ENCODE data around the gene PIP4K2A. TPM values are rescaled to one million over a fixed set of nuclear protein-coding genes. Genes with fewer than 3 reads are reported as not detected.
A peak's percentile ranks its signal among the peaks of the same experiment; 100 is the strongest.

PIP4K2A gene
- total and polyA plus RNA-seq, 2 experiments from 2014 or later, result 39.9 to 40.1 TPM

- no peak overlapping the region for H2AFZ ChIP-seq
- peaks cover 2% of the 10 kb centered on the region for H3K27me3 Mint-ChIP-seq (ENCODE audit: insufficient read depth, low read depth, poor library complexity)
- DNase-seq (ENCODE audit: low spot score) (no peak), ATAC-seq (peak; percentile 80)
- no peaks in the 10 kb centered on the region for H3K9me2 ChIP-seq (ENCODE audit: insufficient read depth)
- H3K4me1 Mint-ChIP-seq, result peaks cover 2% of the 10 kb centered on the region; the same call in 1 of the 3 replicates
- H3K4me2 ChIP-seq, result no peak overlapping the region
- H3K4me3 Mint-ChIP-seq, result no peak overlapping the region
- no peaks in the 10 kb centered on the region for H3K27me3 ChIP-seq (ENCODE audit: insufficient read depth)
- H3K79me2 ChIP-seq (replicated peaks; ENCODE audit: insufficient read depth), result peaks cover 3% of the 10 kb centered on the region; the same call in 1 of the 2 replicates
- no peak overlapping the region for H3K27ac Mint-ChIP-seq
- H3K36me3 ChIP-seq (ENCODE audit: insufficient read depth), result peaks cover 6% of the 10 kb centered on the region
- H3K36me3 Mint-ChIP-seq (ENCODE audit: low read depth), result peaks cover 12% of the 10 kb centered on the region
- no peak overlapping the region for H3K27ac ChIP-seq (ENCODE audit: low read depth)
- no peak for TF ChIP-seq EZH2 (IDR thresholded peaks at IDR 0.05; ENCODE audit: low read depth, unreplicated experiment)
- TF ChIP-seq ZNF331 (CRISPR knock-in tag; IDR thresholded peaks at IDR 0.05; ENCODE audit: low read depth), result no peak
- no peak for TF ChIP-seq NANOG (IDR thresholded peaks at IDR 0.05; ENCODE audit: borderline replicate concordance)
- TF ChIP-seq ZNF114 (CRISPR knock-in tag; IDR thresholded peaks at IDR 0.05), result no peak
- no peak for TF ChIP-seq STAT1 (IDR thresholded peaks at IDR 0.05; ENCODE audit: unreplicated experiment)
- no peak for TF ChIP-seq CREB1 (CRISPR knock-in tag; IDR thresholded peaks at IDR 0.05; ENCODE audit: low read depth)
- TF ChIP-seq EZH2phosphoT487 (IDR thresholded peaks at IDR 0.05; ENCODE audit: unreplicated experiment), result no peak
- no peak for TF ChIP-seq JUNB (IDR thresholded peaks at IDR 0.05; ENCODE audit: unreplicated experiment)
- no peak for TF ChIP-seq POLR2AphosphoS5 (IDR thresholded peaks at IDR 0.05; ENCODE audit: low read depth)
- TF ChIP-seq REST (IDR thresholded peaks at IDR 0.05; ENCODE audit: unreplicated experiment), result no peak
- no peak for TF ChIP-seq CTCF (conservative IDR thresholded peaks at IDR 0.05; ENCODE audit: low read depth in 2 of 2)
- TF ChIP-seq ETS1 (IDR thresholded peaks at IDR 0.05), result no peak
- TF ChIP-seq ZNF462 (CRISPR knock-in tag; IDR thresholded peaks at IDR 0.05), result no peak
- H3K4me1 ChIP-seq (ENCODE audit: insufficient read depth), result 0 out of 2 replicates have a peak, but pooled peaks cover 7% of the 10 kb centered on the region
- no peak overlapping the region for H3K4me3 ChIP-seq
- no peaks in the 10 kb centered on the region for H3K9me3 Mint-ChIP-seq
- H3F3A ChIP-seq (replicated peaks; ENCODE audit: low read depth), result no peaks in the 10 kb centered on the region
- peaks cover 7% of the 10 kb centered on the region for H4K20me1 ChIP-seq (replicated peaks; ENCODE audit: insufficient read depth)
Measured at GRCh38 chr10:22583683-22584082, 130.7 kb downstream of the PIP4K2A start.
